Tibial nerve (tissue), 4 donors: ENCODE results near the gene NFIB. TPM values are rescaled to one million over a fixed set of nuclear protein-coding genes. Genes with fewer than 3 reads are reported as not detected.
A peak's percentile ranks its signal among the peaks of the same experiment; 100 is the strongest.

Source experiments
- DNase-seq, 2 donors: peaks; one replicate each; pipeline ENCODE4 v3.0.0-alpha.2; 2019; ENCODE audit warnings: low spot score in 2 of 2
- H3K27ac ChIP-seq, 4 donors: fragments of 200-600 bp; sonication (generic) in 3 of 4; one replicate each; pipeline ENCODE4 v1.5.1; 2017 to 2019; ENCODE audit warnings: mild to moderate bottlenecking in 1 of 4
- H3K27me3 ChIP-seq, 2 donors: fragments of 200-600 bp; sonication (generic) in 1 of 2; one replicate each; pipeline versions ENCODE4 v1.5.1 to v1.6.0; 2017 to 2019
- H3K36me3 ChIP-seq, 3 donors: fragments of 200-600 bp; sonication (generic); one replicate each; pipeline ENCODE4 v1.5.1; 2018 to 2019
- H3K4me1 ChIP-seq, 4 donors: fragments of 200-600 bp; sonication (generic) in 3 of 4; one replicate each; pipeline ENCODE4 v1.5.1; 2017 to 2019
- H3K4me3 ChIP-seq, 4 donors: fragments of 200-600 bp; sonication (generic) in 3 of 4; one replicate each; pipeline ENCODE4 v1.5.1; 2017 to 2019; ENCODE audit warnings: mild to moderate bottlenecking in 1 of 4, moderate library complexity in 1 of 4
- H3K9me3 ChIP-seq, 4 donors: fragments of 200-600 bp; sonication (generic) in 3 of 4; one replicate each; pipeline ENCODE4 v1.5.1; 2017 to 2019
- EP300 ChIP-seq, 2 donors: sonication (generic); formaldehyde crosslinking; IDR thresholded peaks; one replicate each; pipeline ENCODE4 v1.6.1; 2017; ENCODE audit warnings: antibody characterized with exemption in 2 of 2, mild to moderate bottlenecking in 1 of 2
- POLR2A ChIP-seq, 2 donors: fragments of 450-650 bp; IDR thresholded peaks; one replicate each; pipeline ENCODE4 v1.6.1; 2017; ENCODE audit warnings: antibody characterized with exemption in 2 of 2, mild to moderate bottlenecking in 2 of 2, moderate library complexity in 2 of 2
- WGBS, 2 donors: methylation state at CpG; one replicate each; pipeline ENCODE4 v1.1.5; 2018; 5-methylcytosine and 5-hydroxymethylcytosine counted together
- total RNA-seq, 4 donors: library from RNA; depleted of rRNA; stranded (reverse); fragments of >200 nt; gene quantifications; one replicate each; pipeline ENCODE4 v1.1.0, GENCODE V29; 2016
- TF ChIP-seq, protein P1 (sequence below), 5 experiments: fragments of 200-600 bp in 3 of 5; fragments of 450-650 bp in 2 of 5; sonication (generic) in 3 of 5; IDR thresholded peaks; one replicate each; pipeline ENCODE4 v1.5.1; 2016 to 2019; ENCODE audit warnings: antibody characterized with exemption in 5 of 5, mild to moderate bottlenecking in 3 of 5, moderate library complexity in 2 of 5

The NFIB gene
- total RNA-seq, 4 donors from 2014 or later: 52.1 to 125 (median 78.1) TPM

- TF ChIP-seq EP300 (IDR thresholded peaks at IDR 0.05) (peak in 1 of 2 donors; percentile 57), POLR2A (IDR thresholded peaks at IDR 0.05) (no peak)
- no peaks in the 10 kb centered on the region for H3K27me3 ChIP-seq
- no peak for DNase-seq
- 3% methylated on average over 36 to 42 of the region's 42 CpGs for WGBS, 2 donors
- H3K4me1 ChIP-seq: peaks cover 0 to 52% (median 16%) of the 10 kb centered on the region in 4 donors
- peak overlapping the region; percentile 86 to 98 (median 88) for H3K27ac ChIP-seq
- peak overlapping the region; percentile 54 to 96 (median 62) for H3K4me3 ChIP-seq
- no peaks in the 10 kb centered on the region for H3K9me3 ChIP-seq
- H3K36me3 ChIP-seq: no peaks in the 10 kb centered on the region
Observed at GRCh38 chr9:14315875-14316601, 2.1 kb upstream of the NFIB start.

- Histone ChIP-seq H3K4me3 (peak overlapping the region; percentile 54 to 96 (median 62)), H3K4me1 (peaks cover 0 to 48% (median 17%) of the 10 kb centered on the region in 4 donors), H3K27ac (peak overlapping the region; percentile 94 to 98 (median 95)), H3K36me3 (no peaks in the 10 kb centered on the region), H3K27me3 (no peaks in the 10 kb centered on the region), H3K9me3 (no peaks in the 10 kb centered on the region)
- peak; percentile 85 to 87 for DNase-seq
- 0 to 1% methylated on average over 16 to 49 of the region's 109 CpGs for WGBS, 2 donors
- TF ChIP-seq EP300 (IDR thresholded peaks at IDR 0.05) (peak in 1 of 2 donors; percentile 59), POLR2A (IDR thresholded peaks at IDR 0.05) (peak; percentile 48 to 75)
- TF ChIP-seq, protein P1, sequence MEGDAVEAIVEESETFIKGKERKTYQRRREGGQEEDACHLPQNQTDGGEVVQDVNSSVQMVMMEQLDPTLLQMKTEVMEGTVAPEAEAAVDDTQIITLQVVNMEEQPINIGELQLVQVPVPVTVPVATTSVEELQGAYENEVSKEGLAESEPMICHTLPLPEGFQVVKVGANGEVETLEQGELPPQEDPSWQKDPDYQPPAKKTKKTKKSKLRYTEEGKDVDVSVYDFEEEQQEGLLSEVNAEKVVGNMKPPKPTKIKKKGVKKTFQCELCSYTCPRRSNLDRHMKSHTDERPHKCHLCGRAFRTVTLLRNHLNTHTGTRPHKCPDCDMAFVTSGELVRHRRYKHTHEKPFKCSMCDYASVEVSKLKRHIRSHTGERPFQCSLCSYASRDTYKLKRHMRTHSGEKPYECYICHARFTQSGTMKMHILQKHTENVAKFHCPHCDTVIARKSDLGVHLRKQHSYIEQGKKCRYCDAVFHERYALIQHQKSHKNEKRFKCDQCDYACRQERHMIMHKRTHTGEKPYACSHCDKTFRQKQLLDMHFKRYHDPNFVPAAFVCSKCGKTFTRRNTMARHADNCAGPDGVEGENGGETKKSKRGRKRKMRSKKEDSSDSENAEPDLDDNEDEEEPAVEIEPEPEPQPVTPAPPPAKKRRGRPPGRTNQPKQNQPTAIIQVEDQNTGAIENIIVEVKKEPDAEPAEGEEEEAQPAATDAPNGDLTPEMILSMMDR (IDR thresholded peaks at IDR 0.05): peak in 3 of 5 experiments; percentile 3 to 55 (median 53)
Observed at GRCh38 chr9:14314929-14315874, 1.3 kb upstream of the NFIB start.

- 1% methylated on average over 20 to 21 of the region's 21 CpGs for whole genome bisulfite sequencing, 2 donors
Observed at GRCh38 chr9:14314424-14314928, 535 bp upstream of the NFIB start.

GRCh38 chr9:14313378-14313940 lies 482 bp downstream of the NFIB start:
- Histone ChIP-seq H3K9me3 (no peaks in the 10 kb centered on the region), H3K4me1 (peaks cover 0 to 48% (median 8%) of the 10 kb centered on the region in 4 donors), H3K4me3 (peak overlapping the region; percentile 45 to 96 (median 60)), H3K27me3 (no peaks in the 10 kb centered on the region), H3K27ac (peak overlapping the region; percentile 94 to 98 (median 95)), H3K36me3 (no peaks in the 10 kb centered on the region)
- DNase-seq: no peak
- TF ChIP-seq, protein P1 (IDR thresholded peaks at IDR 0.05): no peak
- TF ChIP-seq POLR2A (IDR thresholded peaks at IDR 0.05): no peak
- peak in 1 of 2 donors; percentile 57 for TF ChIP-seq EP300 (IDR thresholded peaks at IDR 0.05)
- WGBS, 2 donors: 1% methylated on average over 33 of the region's 33 CpGs

More at GRCh38 chr9:14314424-14314928, 535 bp upstream of the NFIB start:
- no peaks in the 10 kb centered on the region for H3K36me3 ChIP-seq
- peak overlapping the region; percentile 94 to 98 (median 95) for H3K27ac ChIP-seq
- DNase-seq: peak; percentile 62 to 77
- H3K4me3 ChIP-seq: peak overlapping the region; percentile 45 to 96 (median 60)
- peaks cover 0 to 48% (median 14%) of the 10 kb centered on the region in 4 donors for H3K4me1 ChIP-seq
- no peaks in the 10 kb centered on the region for H3K27me3 ChIP-seq
- TF ChIP-seq, protein P1 (IDR thresholded peaks at IDR 0.05): no peak
- peak in 1 of 2 donors; percentile 56 for TF ChIP-seq POLR2A (IDR thresholded peaks at IDR 0.05)
- TF ChIP-seq EP300 (IDR thresholded peaks at IDR 0.05): peak in 1 of 2 donors; percentile 71
- no peaks in the 10 kb centered on the region for H3K9me3 ChIP-seq
